Measurements from ENCODE around the gene RNF4.

DNA sequence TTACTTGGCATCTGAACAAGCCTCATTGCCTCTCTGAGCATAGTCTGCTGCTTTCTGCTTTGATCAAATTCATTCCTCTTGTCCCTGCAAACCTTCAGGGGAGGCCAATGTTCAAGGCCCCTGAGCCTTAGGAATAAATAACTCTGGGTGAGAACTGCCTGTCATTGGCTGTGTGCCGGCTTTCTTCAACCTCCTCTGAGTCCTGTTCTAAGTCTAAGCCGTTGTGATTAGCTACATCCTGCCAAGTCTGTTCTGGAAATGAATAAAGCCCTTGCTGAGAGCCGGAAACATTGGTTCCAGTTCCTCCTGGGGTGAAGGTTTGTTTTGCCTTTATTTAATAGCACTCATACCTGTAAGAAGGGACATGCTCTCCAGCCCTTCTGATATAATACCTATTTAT lies 13.8 kb downstream of the RNF4 start:
- TF ChIP-seq, protein P1, sequence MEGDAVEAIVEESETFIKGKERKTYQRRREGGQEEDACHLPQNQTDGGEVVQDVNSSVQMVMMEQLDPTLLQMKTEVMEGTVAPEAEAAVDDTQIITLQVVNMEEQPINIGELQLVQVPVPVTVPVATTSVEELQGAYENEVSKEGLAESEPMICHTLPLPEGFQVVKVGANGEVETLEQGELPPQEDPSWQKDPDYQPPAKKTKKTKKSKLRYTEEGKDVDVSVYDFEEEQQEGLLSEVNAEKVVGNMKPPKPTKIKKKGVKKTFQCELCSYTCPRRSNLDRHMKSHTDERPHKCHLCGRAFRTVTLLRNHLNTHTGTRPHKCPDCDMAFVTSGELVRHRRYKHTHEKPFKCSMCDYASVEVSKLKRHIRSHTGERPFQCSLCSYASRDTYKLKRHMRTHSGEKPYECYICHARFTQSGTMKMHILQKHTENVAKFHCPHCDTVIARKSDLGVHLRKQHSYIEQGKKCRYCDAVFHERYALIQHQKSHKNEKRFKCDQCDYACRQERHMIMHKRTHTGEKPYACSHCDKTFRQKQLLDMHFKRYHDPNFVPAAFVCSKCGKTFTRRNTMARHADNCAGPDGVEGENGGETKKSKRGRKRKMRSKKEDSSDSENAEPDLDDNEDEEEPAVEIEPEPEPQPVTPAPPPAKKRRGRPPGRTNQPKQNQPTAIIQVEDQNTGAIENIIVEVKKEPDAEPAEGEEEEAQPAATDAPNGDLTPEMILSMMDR (IDR thresholded peaks at IDR 0.05): no peak
- TF ChIP-seq POLR2A (IDR thresholded peaks at IDR 0.05): no peak

All from uterus (tissue), 2 donors.